ENCODE data around the gene PRKCA.

DNA sequence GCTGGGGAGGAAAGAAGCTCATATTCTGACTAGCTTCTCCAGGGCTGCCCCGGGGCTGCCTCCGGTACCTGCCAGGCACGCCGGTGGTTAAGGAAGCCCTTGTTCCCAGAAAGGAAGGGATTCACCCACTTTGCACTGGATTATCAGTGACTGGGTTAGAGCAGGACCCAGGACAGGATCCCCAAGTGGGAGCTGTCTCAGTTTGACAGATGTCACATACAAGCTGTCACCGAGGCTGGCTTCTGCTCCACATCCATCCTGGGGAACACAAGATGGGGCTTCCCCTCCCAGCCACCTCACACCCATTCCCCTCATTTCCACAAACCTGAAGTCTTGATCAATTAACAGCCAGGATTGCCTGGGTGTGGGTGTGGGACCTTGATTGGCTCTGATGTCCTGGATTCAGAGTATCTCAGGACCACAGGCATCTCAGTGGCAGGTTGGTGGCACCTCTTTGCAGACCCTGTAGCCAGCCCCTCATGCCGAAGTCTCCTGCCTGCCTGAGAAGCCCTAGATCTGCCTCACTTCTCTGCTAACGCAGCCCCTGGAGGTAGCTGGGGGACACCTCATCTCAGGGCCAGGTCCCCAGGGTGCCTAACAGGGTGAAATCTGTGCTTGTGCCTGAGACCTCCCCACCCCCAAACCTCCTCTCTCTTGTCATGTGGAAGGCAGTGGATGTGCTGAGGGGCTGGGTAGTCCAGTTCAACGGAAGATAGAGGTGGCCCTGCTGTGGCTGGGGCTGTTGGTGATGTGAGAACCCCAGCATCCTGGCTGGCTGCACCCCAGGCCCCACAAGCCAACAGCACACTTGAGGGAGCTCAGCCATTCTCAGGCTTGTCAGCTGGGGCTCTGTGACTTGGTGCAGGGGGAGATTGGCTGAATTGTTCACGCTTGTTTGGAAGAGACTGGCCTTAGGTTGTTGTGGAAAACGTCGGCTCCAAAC, 533.9 kb downstream of the PRKCA start:
- TF ChIP-seq, protein P1, sequence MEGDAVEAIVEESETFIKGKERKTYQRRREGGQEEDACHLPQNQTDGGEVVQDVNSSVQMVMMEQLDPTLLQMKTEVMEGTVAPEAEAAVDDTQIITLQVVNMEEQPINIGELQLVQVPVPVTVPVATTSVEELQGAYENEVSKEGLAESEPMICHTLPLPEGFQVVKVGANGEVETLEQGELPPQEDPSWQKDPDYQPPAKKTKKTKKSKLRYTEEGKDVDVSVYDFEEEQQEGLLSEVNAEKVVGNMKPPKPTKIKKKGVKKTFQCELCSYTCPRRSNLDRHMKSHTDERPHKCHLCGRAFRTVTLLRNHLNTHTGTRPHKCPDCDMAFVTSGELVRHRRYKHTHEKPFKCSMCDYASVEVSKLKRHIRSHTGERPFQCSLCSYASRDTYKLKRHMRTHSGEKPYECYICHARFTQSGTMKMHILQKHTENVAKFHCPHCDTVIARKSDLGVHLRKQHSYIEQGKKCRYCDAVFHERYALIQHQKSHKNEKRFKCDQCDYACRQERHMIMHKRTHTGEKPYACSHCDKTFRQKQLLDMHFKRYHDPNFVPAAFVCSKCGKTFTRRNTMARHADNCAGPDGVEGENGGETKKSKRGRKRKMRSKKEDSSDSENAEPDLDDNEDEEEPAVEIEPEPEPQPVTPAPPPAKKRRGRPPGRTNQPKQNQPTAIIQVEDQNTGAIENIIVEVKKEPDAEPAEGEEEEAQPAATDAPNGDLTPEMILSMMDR (IDR thresholded peaks at IDR 0.05) = no peak
- TF ChIP-seq ZFX (IDR thresholded peaks at IDR 0.05; ENCODE audit: borderline replicate concordance) = no peak
